ENCODE results near the gene PDLIM1. TPM values are rescaled to one million over a fixed set of nuclear protein-coding genes. Genes with fewer than 3 reads are reported as not detected.
A peak's percentile ranks its signal among the peaks of the same experiment; 100 is the strongest.

PDLIM1 gene
- total and polyA plus RNA-seq, 10 of the 15 experiments (the other 5 are each of a cell fraction or from before 2014, with no cell fraction given), result 95.7 to 714 (median 309) TPM

GRCh38 chr10:95295031-95295755, 4.4 kb upstream of the PDLIM1 start (continued):
- no peak for TF ChIP-seq HSF1 (IDR thresholded peaks at IDR 0.05; ENCODE audit: low read depth, low read length)
- TF ChIP-seq USF1 (IDR thresholded peaks at IDR 0.05; ENCODE audit: borderline replicate concordance, extremely low read length, insufficient read depth, low read depth, low read length), result no peak
- no peak for TF ChIP-seq ZBTB4 (CRISPR knock-in tag; IDR thresholded peaks at IDR 0.05)
- TF ChIP-seq HDGF (IDR thresholded peaks at IDR 0.05), result peak; percentile 52; the same call in 1 of the 2 replicates
- no peak for TF ChIP-seq CTCF (IDR thresholded peaks at IDR 0.05 in 2 of 3, conservative IDR thresholded peaks at IDR 0.05 in 1 of 3; ENCODE audit: control insufficient read depth in 2 of 3, extremely low read depth in 1 of 3, insufficient read depth in 1 of 3, low read depth in 3 of 3, low read length in 3 of 3)
- no peak; the same call in none of the 2 replicates for TF ChIP-seq TCF7 (IDR thresholded peaks at IDR 0.05; ENCODE audit: borderline replicate concordance)
- TF ChIP-seq HDAC2 (IDR thresholded peaks at IDR 0.05), result no peak
- peak; percentile 42; the same call in 1 of the 2 replicates for TF ChIP-seq LARP7 (IDR thresholded peaks at IDR 0.05)
- peak; percentile 3 for TF ChIP-seq PBX3 (IDR thresholded peaks at IDR 0.05; ENCODE audit: insufficient replicate concordance, low read depth, low read length)
- TF ChIP-seq SKIL (IDR thresholded peaks at IDR 0.05; ENCODE audit: low read depth, poor library complexity, severe bottlenecking), result peak; percentile 89
- TF ChIP-seq CBFB (IDR thresholded peaks at IDR 0.05; ENCODE audit: low read depth), result peak; percentile 82
- TF ChIP-seq EP300 (IDR thresholded peaks at IDR 0.05; ENCODE audit: borderline replicate concordance in 1 of 2, control insufficient read depth in 1 of 2, low read depth in 2 of 2, low read length in 2 of 2), result peak; percentile 85 to 89
- no peak for TF ChIP-seq NFYA (IDR thresholded peaks at IDR 0.05; ENCODE audit: borderline replicate concordance, low read depth, low read length)
- TF ChIP-seq ZNF24 (IDR thresholded peaks at IDR 0.05), result no peak

Data from GM12878 (cell line).